A673 (cell line): ENCODE measurements around the gene SLC47A2.

ENCODE experiments used
- CTCF ChIP-seq: fragments of 300-800, 200-600 bp; sonication (generic); conservative IDR thresholded peaks from 2 replicates; pipeline ENCODE4 v1.5.1; 2017; ENCODE audit warnings: low read depth, mild to moderate bottlenecking, antibody characterized with exemption, low read length, moderate library complexity, mixed read lengths
- EZH2 ChIP-seq: fragments of 200-600 bp; sonication (generic); IDR thresholded peaks from 2 replicates; pipeline ENCODE4 v1.6.1; 2017; ENCODE audit warnings: borderline replicate concordance, low read depth, mild to moderate bottlenecking, mixed read lengths, antibody characterized with exemption, low read length; ENCODE audit not compliant: poor library complexity, severe bottlenecking

DNA sequence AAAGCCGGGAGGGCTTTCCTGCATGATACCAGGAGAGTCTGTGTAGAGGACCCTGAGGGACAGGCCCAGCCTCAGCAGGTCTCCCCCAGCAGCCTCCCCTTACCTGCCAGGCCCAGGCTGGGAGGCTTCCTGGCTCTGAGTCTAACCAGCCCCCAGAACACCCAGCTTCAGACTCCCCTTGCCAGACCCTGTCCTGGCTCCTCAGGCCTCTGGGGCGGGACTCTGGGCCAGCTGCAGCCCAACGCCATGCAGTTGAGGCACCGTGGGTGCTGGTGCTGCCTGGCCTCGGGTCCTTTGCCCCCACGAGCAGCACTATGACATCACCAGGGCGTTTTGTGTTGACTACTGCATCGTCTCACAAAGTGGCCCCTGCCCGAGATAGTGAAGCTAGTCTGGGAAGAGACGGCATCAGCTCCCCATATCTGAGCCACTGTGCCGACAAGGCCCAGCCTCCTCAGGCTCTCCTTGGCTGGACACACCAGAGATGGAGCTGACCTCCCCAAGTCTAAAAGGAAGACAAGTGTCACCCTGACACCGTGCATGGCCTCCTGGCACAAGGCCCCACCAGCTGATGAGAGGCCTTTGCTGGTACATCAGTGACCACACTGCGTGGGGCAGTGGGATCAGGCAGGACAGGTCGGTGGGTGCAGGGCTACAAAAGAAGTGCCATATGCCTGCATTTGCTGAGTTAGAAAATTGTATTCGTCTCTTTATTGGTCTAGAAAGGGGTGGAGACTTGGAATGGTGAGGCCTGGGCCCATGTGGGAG is 21.1 kb upstream of the SLC47A2 start:
- TF ChIP-seq EZH2 (no peak), CTCF (no peak)
